Peyer's patch (tissue), 4 donors: Measurements from ENCODE around the gene SMAP2.

ENCODE experiments used
- CTCF ChIP-seq, 6 experiments: fragments of 450-650 bp in 4 of 6; fragments of 200-600 bp in 2 of 6; sonication (generic) in 1 of 6; IDR thresholded peaks; one replicate each; pipeline ENCODE4 v1.5.1; 2017 to 2019; ENCODE audit warnings: antibody characterized with exemption in 6 of 6, mild to moderate bottlenecking in 3 of 6, moderate library complexity in 1 of 6
- POLR2A ChIP-seq, 2 donors: fragments of 450-650 bp; IDR thresholded peaks; one replicate each; pipeline ENCODE4 v1.5.1; 2017; ENCODE audit warnings: antibody characterized with exemption in 2 of 2, mild to moderate bottlenecking in 2 of 2, moderate library complexity in 2 of 2

GRCh38 chr1:40389322-40389803 lies 15.8 kb downstream of the SMAP2 start:
- TF ChIP-seq POLR2A (IDR thresholded peaks at IDR 0.05): no peak
- no peak for TF ChIP-seq CTCF (IDR thresholded peaks at IDR 0.05)
